Common myeloid progenitor, CD34-positive (primary cell): ENCODE data around the gene GGA1.

Source experiments
- CTCF ChIA-PET: fragments of 350-600 bp; sonication (Branson Sonifier 250); formaldehyde crosslinking; loops from one replicate; lab custom pipeline; 2021; ENCODE audit warnings: antibody characterized with exemption; lab: Charles Lee
- POLR2A ChIA-PET: fragments of 350-600 bp; sonication (Branson Sonifier 250); formaldehyde crosslinking; loops from one replicate; lab custom pipeline; 2021; ENCODE audit warnings: antibody characterized with exemption; lab: Charles Lee
- DNase-seq, 3 donors: peaks; one replicate each; pipeline versions ENCODE4 v3.0.0 to v3.0.0-alpha.2; 2013
- H3K27ac ChIP-seq, 2 experiments: 1 replicate in 1 of 2; 2 replicates in 1 of 2; pipeline ENCODE4 v1.7.0; 2013; ENCODE audit warnings: inconsistent platforms in 2 of 2, low read length in 2 of 2, mild to moderate bottlenecking in 2 of 2, low read depth in 1 of 2, moderate library complexity in 1 of 2; ENCODE audit not compliant: severe bottlenecking in 2 of 2, insufficient read depth in 1 of 2, poor library complexity in 1 of 2
- H3K27me3 ChIP-seq, 5 experiments: replicated peaks in 2 of 5; 1 replicate in 3 of 5; 2 replicates in 2 of 5; pipeline versions ENCODE4 v1.6.1 to v1.7.0; 2013; ENCODE audit warnings: low read length in 4 of 5, mild to moderate bottlenecking in 2 of 5, moderate library complexity in 2 of 5, inconsistent platforms in 1 of 5; ENCODE audit not compliant: insufficient read depth in 5 of 5, control insufficient read depth in 4 of 5
- H3K36me3 ChIP-seq, 4 experiments: 1 replicate in 2 of 4; 2 replicates in 2 of 4; pipeline versions ENCODE4 v1.6.1 to v1.7.0; 2013; ENCODE audit warnings: low read length in 3 of 4, control low read depth in 1 of 4, mild to moderate bottlenecking in 1 of 4; ENCODE audit not compliant: control insufficient read depth in 4 of 4, insufficient read depth in 4 of 4
- H3K4me1 ChIP-seq, 4 experiments: 1 replicate in 3 of 4; 2 replicates in 1 of 4; pipeline versions ENCODE4 v1.6.1 to v1.7.1; 2013; ENCODE audit warnings: low read length in 3 of 4, mild to moderate bottlenecking in 3 of 4, control low read depth in 1 of 4, inconsistent platforms in 1 of 4, moderate library complexity in 1 of 4; ENCODE audit not compliant: control insufficient read depth in 4 of 4, insufficient read depth in 4 of 4; ENCODE audit errors: control extremely low read depth in 1 of 4
- H3K4me3 ChIP-seq, 7 experiments: 1 replicate in 4 of 7; 2 replicates in 3 of 7; pipeline versions ENCODE4 v1.5.1 to v1.7.0; 2013; ENCODE audit warnings: mild to moderate bottlenecking in 7 of 7, low read length in 6 of 7, moderate library complexity in 6 of 7, inconsistent platforms in 2 of 7, low read depth in 2 of 7, control low read depth in 1 of 7; ENCODE audit not compliant: insufficient read depth in 4 of 7, control insufficient read depth in 1 of 7; ENCODE audit errors: extremely low read depth in 1 of 7
- H3K9me3 ChIP-seq, 5 experiments: 1 replicate in 4 of 5; 2 replicates in 1 of 5; pipeline versions ENCODE4 v1.6.1 to v1.7.1; 2013; ENCODE audit warnings: low read length in 4 of 5, mild to moderate bottlenecking in 2 of 5, inconsistent platforms in 1 of 5, low read depth in 1 of 5, moderate library complexity in 1 of 5; ENCODE audit not compliant: control insufficient read depth in 4 of 5, insufficient read depth in 2 of 5; ENCODE audit errors: control extremely low read depth in 1 of 5
- WGBS: methylation state at CpG from one replicate; pipeline ENCODE4 v1.1.5; 2013; ENCODE audit not compliant: insufficient coverage; 5-methylcytosine and 5-hydroxymethylcytosine counted together

GGA1 gene

DNA sequence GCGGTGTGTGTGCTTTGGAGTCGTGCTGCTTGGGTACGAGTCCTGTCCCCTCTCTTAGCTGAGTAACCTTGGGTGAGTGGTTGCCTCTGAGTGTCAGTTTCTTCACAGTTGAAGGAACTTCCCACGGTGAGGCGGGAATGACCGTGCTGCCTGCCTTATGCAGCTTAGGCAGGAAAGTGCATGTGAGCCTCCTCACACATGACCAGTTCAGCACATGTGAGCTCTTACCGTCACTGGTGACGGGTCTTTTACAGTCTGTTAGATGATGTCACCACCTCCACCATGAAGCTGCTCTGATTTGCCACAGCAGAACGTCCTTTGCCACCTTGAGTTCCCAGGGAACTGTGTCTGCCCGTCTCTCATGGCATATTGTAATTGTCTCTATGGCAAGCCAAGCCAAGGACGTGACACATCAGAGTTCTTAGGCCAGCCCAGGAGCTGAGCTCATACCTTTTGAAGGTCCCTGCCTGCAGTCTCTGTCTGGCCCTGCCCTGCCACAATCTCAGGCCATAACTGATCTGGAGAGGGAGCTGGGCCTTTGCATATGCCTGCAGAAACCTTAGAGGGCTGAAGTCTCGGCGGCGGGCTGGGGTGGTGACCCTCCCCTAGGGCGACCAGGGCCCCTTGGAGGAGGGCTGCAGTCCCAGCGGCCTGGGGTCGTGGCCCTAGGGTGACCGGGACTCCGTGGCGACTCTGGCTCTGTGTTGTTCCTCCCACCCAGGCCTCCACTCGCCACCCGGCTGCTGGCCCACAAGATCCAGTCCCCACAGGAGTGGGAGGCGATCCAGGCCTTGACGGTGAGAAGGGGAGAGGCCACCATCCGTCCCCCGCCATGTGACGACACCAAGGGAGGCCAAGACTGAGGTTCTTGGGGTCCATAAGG lies 7.8 kb downstream of the GGA1 start:
- peaks cover 0 to 9% (median 2%) of the 10 kb centered on the region in 4 experiments for H3K4me1 ChIP-seq
- H3K36me3 ChIP-seq: peaks cover 0 to 58% (median 41%) of the 10 kb centered on the region in 4 experiments
- 93% methylated on average over 25 of the region's 27 CpGs for WGBS
- no peak overlapping the region for H3K27ac ChIP-seq
- no peak for DNase-seq
- ChIA-PET CTCF (interaction anchor here (1.3 to 31.2 kb wide), 3 partner anchors 8 to 26 kb away, joined by 3 to 622 read pairs (median 68); partner anchors contain the start of genes GGA1 and SH3BP1), POLR2A (interaction anchor here (0.8 kb wide), 1 partner anchor 8 kb away, joined by 3 read pairs; the partner anchor contains the start of gene GGA1)
- no peaks in the 10 kb centered on the region for H3K9me3 ChIP-seq
- H3K27me3 ChIP-seq: no peaks in the 10 kb centered on the region
- H3K4me3 ChIP-seq: no peak overlapping the region

DNA sequence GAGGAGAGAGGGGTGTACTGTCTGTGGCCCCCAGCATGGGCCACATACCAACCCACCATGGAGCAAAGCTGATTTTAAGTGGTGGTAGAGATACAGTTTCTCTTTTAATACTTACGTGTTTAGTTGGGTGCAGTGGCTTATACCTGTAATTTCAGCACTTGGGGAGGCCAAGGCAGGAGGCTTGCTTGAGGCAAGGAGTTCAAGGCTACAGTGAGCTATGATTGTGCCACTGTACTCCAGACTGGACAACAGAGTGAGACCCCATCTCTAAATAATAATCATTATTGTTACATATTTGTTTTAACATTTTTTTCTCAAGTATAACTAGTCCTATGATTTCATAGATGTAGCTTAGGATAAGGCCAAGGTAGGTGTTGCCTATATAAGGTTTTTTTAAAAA lies 8.8 kb downstream of the GGA1 start:
- WGBS: no CpG with 5 or more reads among the region's 1 CpG
- POLR2A ChIA-PET: interaction anchor here (0.6 to 1.2 kb wide), 3 partner anchors 9 to 258 kb away, joined by 3 to 4 read pairs (median 3); partner anchors contain the start of genes GGA1 and SH3BP1
- no peaks in the 10 kb centered on the region for H3K27me3 ChIP-seq
- DNase-seq: no peak
- no peak overlapping the region for H3K27ac ChIP-seq
- peaks cover 0 to 9% (median 2%) of the 10 kb centered on the region in 4 experiments for H3K4me1 ChIP-seq
- no peaks in the 10 kb centered on the region for H3K9me3 ChIP-seq
- H3K4me3 ChIP-seq: no peak overlapping the region
- peaks cover 0 to 61% (median 44%) of the 10 kb centered on the region in 4 experiments for H3K36me3 ChIP-seq
- CTCF ChIA-PET: interaction anchor here (0.9 to 31.2 kb wide), 4 partner anchors 9 to 43 kb away, joined by 3 to 622 read pairs (median 36); partner anchors contain the start of genes GGA1 and SH3BP1

DNA sequence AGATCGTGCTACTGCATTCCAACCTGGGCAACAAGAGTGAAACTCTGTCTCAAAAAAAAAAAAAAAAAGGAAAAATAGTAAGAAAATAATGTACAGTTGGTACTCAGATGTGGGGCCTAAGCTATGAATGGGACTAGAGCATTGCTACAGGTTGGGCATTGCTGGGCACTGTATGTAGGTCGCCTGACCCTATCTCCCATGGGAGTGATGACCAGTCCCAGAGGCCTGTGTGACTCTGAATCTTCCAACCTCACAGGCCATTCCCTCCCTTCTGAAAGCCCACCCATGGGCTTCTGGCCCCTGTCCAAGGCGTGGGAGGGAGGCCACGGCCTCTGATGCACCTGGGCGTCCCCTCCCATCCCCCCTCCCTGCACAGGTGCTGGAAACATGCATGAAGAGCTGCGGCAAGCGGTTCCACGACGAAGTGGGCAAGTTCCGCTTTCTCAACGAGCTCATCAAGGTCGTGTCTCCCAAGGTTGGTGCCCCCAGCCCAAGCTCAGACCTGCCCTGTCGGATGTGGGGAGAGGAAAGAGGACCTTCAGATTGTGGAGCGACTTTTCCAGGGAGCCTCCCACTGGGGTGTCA lies 9.5 kb downstream of the GGA1 start:
- no peak overlapping the region for H3K27ac ChIP-seq
- H3K36me3 ChIP-seq: peaks cover 0 to 64% (median 48%) of the 10 kb centered on the region in 4 experiments
- H3K4me1 ChIP-seq: peaks cover 0 to 5% (median 2%) of the 10 kb centered on the region in 4 experiments
- DNase-seq: no peak
- H3K9me3 ChIP-seq: no peaks in the 10 kb centered on the region
- H3K4me3 ChIP-seq: no peak overlapping the region
- ChIA-PET CTCF (interaction anchor here (0.9 to 31.2 kb wide), 5 partner anchors 10 to 62 kb away, joined by 3 to 622 read pairs (median 3); partner anchors contain the start of genes GGA1 and SH3BP1), POLR2A (interaction anchor here (0.6 to 1.2 kb wide), 2 partner anchors 21 to 257 kb away, joined by 3 to 4 read pairs; partner anchors contain the start of gene SH3BP1)
- H3K27me3 ChIP-seq: no peaks in the 10 kb centered on the region
- WGBS: 94% methylated on average over 10 of the region's 14 CpGs

DNA sequence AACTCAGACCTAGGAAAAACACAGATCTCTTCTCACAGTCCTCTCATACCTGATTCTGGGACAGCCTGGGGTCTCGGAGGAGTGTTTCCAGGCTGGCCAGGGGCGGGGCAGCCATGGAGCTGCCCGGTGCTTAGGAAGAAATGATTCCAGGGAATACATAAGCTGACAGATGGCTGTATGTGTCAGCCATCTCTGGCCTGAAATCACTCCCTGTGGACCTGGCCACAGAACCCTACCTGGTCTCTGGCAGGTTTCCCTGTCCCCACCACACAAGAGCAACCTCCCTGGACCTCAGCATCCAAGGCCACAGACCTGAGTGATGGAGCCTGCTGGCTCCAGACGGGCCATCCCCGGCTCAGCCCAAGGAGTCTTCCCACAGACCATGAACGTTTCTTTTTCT lies 10.0 kb downstream of the GGA1 start:
- 100% methylated on average over 6 of the region's 6 CpGs for WGBS
- H3K36me3 ChIP-seq: peaks cover 0 to 67% (median 49%) of the 10 kb centered on the region in 4 experiments
- no peaks in the 10 kb centered on the region for H3K27me3 ChIP-seq
- POLR2A ChIA-PET: no interaction called here
- CTCF ChIA-PET: interaction anchor here (1.4 to 31.2 kb wide), 3 partner anchors 10 to 61 kb away, joined by 3 to 622 read pairs (median 68); partner anchors contain the start of genes GGA1 and SH3BP1
- H3K4me3 ChIP-seq: no peak overlapping the region
- no peak for DNase-seq
- no peaks in the 10 kb centered on the region for H3K9me3 ChIP-seq
- peaks cover 0 to 4% (median 2%) of the 10 kb centered on the region in 4 experiments for H3K4me1 ChIP-seq
- H3K27ac ChIP-seq: no peak overlapping the region

GRCh38 chr22:37619991-37620390 lies 11.4 kb downstream of the GGA1 start:
- Histone ChIP-seq H3K27me3 (no peaks in the 10 kb centered on the region), H3K4me1 (peaks cover 0 to 8% (median 7%) of the 10 kb centered on the region in 4 experiments), H3K4me3 (no peak overlapping the region), H3K36me3 (peaks cover 0 to 69% (median 46%) of the 10 kb centered on the region in 4 experiments), H3K9me3 (no peaks in the 10 kb centered on the region), H3K27ac (no peak overlapping the region)
- CTCF ChIA-PET: interaction anchor here (0.6 to 31.2 kb wide), 4 partner anchors 11 to 237 kb away, joined by 3 to 622 read pairs (median 36); partner anchors contain the start of genes GGA1 and SH3BP1
- POLR2A ChIA-PET: interaction anchor here (1.0 kb wide), 1 partner anchor 14 kb away, joined by 4 read pairs; no protein-coding TSS in a partner anchor
- 96% methylated on average over 6 of the region's 7 CpGs for WGBS
- DNase-seq: no peak

- WGBS: 98% methylated on average over 5 of the region's 12 CpGs
- H3K36me3 ChIP-seq: peaks cover 0 to 72% (median 50%) of the 10 kb centered on the region in 4 experiments
- no peaks in the 10 kb centered on the region for H3K9me3 ChIP-seq
- no peak for DNase-seq
- ChIA-PET CTCF (interaction anchor here (0.9 to 31.2 kb wide), 4 partner anchors 9 to 37 kb away, joined by 3 to 622 read pairs (median 36); partner anchors contain the start of genes GGA1, PDXP and SH3BP1), POLR2A (no interaction called here)
- no peaks in the 10 kb centered on the region for H3K27me3 ChIP-seq
- H3K4me1 ChIP-seq: peaks cover 0 to 22% (median 14%) of the 10 kb centered on the region in 4 experiments
- H3K4me3 ChIP-seq: no peak overlapping the region
- no peak overlapping the region for H3K27ac ChIP-seq
These were observed 12.8 kb downstream of the GGA1 start for GRCh38 chr22:37621352-37621860.
